GM10248 (cell line): ENCODE measurements around the gene CAMSAP1.

ENCODE experiments used
- CTCF ChIA-PET: fragments of 300-600 bp; sonication (Branson Sonifier 250); formaldehyde crosslinking; extraction: SDS; loops from one replicate; lab custom pipeline; 2021; ENCODE audit warnings: antibody characterized with exemption; lab: Yijun Ruan, JAX
- POLR2A ChIA-PET: fragments of 350-650 bp; sonication (Branson Sonifier 250); formaldehyde crosslinking; extraction: SDS; loops from one replicate; lab custom pipeline; 2020; ENCODE audit warnings: antibody characterized with exemption; lab: Yijun Ruan, JAX
- DNase-seq: peaks from one replicate; pipeline ENCODE4 v3.0.0; 2012; ENCODE audit errors: extremely low spot score
- TF ChIP-seq, protein P1 (sequence below): IDR thresholded peaks from 2 replicates; pipeline ENCODE4 v1.5.1; 2012; ENCODE audit warnings: mild to moderate bottlenecking, low read depth; ENCODE audit errors: extremely low read depth, missing control alignments, control extremely low read depth

Gene CAMSAP1

DNA sequence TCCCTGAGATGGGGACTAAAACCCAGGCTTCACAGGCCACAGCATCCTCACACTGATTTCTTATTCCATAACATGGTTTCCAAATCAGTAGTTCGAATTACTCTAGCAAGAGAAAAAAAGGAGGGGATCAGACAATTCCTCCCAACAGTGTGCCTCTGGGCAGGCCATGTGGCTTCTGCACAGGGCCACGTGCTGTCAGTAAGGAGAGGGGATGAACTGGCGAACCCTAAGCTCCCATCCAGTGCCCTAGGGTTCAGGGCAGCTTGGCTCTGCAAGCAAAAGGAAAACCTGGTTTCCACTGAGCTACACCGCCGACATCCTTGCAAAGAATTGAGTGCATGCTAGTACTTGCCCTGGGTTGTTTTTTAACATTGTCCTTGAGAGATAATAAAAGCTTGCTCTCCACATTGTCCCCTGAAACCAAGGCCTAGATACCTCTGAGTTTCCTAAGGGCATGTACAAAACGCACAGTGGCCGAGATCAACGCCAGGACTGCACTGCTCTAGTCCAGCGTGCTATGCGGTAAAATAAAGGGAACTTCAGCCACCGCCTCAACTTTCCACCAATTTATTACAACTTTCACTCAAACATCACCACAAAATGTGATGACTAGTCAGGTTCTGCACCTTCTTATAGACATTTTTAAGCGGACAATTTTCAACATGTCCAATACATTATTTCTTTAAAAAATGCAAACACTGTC is 4.5 kb downstream of the CAMSAP1 start:
- CTCF ChIA-PET = no interaction called here

DNA sequence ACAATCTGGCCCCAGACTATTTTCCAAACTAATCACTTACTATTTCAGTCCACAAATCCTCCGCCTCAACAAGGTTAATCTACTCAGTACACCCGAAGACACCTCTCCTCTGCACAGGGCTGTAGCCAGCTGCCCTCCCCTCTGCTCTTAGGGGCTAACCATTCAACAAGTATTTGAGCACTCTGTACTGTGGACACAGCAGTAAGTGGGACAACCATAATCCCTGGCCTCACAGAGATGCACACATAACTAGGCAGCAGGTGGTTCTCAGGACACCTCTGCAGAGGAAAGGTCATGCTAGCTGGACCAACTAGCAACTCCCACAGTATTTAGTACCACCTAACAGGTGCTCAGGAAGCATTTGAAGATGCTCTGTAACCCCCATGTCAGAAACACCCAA is 5.5 kb downstream of the CAMSAP1 start:
- TF ChIP-seq, protein P1, sequence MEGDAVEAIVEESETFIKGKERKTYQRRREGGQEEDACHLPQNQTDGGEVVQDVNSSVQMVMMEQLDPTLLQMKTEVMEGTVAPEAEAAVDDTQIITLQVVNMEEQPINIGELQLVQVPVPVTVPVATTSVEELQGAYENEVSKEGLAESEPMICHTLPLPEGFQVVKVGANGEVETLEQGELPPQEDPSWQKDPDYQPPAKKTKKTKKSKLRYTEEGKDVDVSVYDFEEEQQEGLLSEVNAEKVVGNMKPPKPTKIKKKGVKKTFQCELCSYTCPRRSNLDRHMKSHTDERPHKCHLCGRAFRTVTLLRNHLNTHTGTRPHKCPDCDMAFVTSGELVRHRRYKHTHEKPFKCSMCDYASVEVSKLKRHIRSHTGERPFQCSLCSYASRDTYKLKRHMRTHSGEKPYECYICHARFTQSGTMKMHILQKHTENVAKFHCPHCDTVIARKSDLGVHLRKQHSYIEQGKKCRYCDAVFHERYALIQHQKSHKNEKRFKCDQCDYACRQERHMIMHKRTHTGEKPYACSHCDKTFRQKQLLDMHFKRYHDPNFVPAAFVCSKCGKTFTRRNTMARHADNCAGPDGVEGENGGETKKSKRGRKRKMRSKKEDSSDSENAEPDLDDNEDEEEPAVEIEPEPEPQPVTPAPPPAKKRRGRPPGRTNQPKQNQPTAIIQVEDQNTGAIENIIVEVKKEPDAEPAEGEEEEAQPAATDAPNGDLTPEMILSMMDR = no peak
- ChIA-PET CTCF (no interaction called here), POLR2A (no interaction called here)
- DNase-seq = no peak

More for the DNA sequence above, 4.5 kb downstream of the CAMSAP1 start:
- POLR2A ChIA-PET = no interaction called here
- TF ChIP-seq, protein P1 = no peak
- no peak for DNase-seq

DNA sequence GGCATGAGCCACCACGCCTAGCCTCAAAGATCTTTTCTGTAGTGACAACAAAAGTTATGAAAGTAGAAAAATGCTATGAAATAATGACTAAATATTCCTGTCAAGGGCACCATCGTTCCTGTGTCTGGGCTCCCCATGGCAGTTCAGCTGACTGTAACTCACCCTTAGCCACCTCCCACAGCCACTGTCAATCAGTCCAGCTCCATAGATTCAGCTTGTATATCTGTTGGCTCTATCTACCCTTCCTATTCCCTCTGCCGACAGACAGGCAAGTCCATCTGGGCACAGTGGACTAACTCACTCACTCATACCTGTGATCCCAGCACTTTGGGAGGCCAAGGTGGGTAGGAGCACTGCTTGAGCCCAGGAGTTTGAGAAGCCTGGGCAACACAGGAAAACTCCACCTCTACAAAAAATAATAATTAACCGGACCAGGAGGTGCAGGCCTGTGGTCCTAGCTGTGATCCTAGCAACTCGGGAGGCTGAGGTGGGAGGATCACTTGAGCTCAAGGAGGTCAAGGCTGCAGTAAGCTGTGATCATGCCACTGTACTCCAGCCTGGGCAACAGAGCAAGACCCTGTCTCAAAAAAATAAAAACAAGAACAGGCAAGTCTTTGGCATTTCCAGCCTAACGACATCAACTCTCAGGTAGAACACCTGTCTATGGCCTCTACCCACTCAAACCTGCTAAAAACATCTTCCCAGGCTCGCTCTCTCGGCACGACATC is 6.2 kb downstream of the CAMSAP1 start:
- DNase-seq = no peak
- TF ChIP-seq, protein P1 = no peak
- ChIA-PET CTCF (no interaction called here), POLR2A (no interaction called here)

DNA sequence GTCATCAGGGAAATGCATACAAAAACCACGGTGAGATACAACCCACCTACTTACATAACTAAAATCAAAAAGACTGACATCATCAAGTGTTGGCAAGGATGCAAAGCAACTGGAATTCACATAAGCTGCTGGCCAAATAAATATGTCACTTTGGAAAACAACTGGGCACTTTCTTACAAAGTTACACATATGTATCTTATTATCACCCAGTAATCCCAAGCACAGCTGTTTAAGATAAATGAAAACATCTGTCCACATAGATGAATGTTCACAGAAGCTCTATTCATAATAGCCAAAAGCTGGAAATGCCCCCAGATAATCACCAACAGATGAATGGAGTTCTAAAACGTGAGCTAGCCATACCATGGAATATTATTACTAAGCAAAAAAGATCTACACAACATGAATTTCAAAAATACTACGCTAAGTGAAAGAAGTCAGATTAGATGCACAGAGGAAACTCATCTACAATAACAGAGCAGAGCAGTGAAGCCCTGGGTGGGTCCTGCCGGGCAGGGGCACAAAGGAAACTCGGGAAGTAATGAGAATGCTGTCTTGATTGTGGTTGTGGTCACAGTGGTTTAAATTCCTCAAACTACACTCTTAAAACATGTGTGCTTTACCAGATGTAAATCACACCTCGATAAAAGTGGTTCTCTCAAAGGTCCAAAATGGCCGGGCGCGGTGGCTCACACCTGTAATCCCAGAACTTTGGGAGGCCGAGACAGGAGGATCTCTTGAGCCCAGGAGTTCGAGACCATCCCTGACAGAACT is 8.5 kb downstream of the CAMSAP1 start:
- CTCF ChIA-PET = interaction anchor here (1.2 kb wide), 1 partner anchor 11 kb away, joined by 3 read pairs; no protein-coding TSS in a partner anchor
- no peak for DNase-seq
- POLR2A ChIA-PET = no interaction called here
- TF ChIP-seq, protein P1 = no peak

DNA sequence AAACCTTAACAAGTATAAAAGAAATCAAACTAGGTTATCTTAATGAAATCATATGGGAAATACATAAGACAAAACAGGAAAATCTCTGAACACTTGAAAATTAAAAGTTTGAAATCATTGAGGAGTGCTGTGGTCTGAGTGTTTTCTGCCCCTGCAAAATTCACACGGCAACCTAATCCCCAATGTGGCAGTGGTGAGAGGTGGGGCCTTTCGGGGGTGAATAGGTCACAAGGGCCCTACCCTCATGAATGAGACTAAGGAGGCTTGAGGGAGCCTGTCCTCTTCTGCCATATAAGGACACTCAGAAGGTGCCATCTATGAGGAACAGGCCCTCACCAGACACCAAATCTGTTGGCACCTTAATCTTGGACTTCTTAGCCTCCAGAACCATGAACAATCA is 10.7 kb downstream of the CAMSAP1 start:
- TF ChIP-seq, protein P1 = no peak
- no peak for DNase-seq
- ChIA-PET CTCF (interaction anchor here (1.0 to 1.4 kb wide), 2 partner anchors 25 to 33 kb away, joined by 3 to 6 read pairs; no protein-coding TSS in a partner anchor), POLR2A (no interaction called here)

DNA sequence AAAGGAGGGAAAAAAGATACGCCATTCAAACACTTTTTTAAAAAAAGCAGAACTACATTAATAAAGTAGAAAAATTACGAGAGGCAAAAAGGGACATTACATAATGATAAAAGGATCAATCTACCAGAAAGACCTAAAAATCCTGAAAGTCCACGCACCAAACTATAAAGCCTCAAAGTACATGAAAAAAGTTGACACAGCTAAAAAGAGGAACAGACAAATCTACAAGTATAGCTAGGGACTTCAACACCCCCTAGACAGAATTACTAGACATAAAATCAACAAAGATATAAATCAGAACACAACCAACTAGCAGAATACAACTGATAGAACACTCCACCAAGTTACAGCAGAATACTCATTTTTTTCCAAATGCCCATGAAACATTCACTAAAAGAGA is 11.1 kb downstream of the CAMSAP1 start:
- CTCF ChIA-PET = no interaction called here
- POLR2A ChIA-PET = no interaction called here
- TF ChIP-seq, protein P1 = no peak
- DNase-seq = no peak
